ES-I3 (cell line): Measurements from ENCODE around the gene CTNNBL1.
"Not testable (repeated sequence)": the region's sequence is repeated elsewhere in the genome, so short reads cannot be mapped to it uniquely, and the experiment has no call there.

Experiments used
- H3K36me3 ChIP-seq: 2 replicates; pipeline ENCODE4 v1.6.1; 2013; ENCODE audit warnings: mild to moderate bottlenecking, low read length, control low read depth, moderate library complexity; ENCODE audit not compliant: insufficient read depth
- H3K4me1 ChIP-seq: 2 replicates; pipeline ENCODE4 v1.6.1; 2013; ENCODE audit warnings: mild to moderate bottlenecking, control low read depth, low read length; ENCODE audit not compliant: insufficient read depth
- H3K9ac ChIP-seq: 2 replicates; pipeline ENCODE4 v1.6.1; 2013; ENCODE audit warnings: low read depth, mild to moderate bottlenecking, low read length, moderate library complexity
- H3K9me3 ChIP-seq: 2 replicates; pipeline ENCODE4 v1.6.1; 2013; ENCODE audit warnings: mild to moderate bottlenecking, low read length, moderate library complexity; ENCODE audit not compliant: control insufficient read depth, insufficient read depth

Gene CTNNBL1

GRCh38 chr20:37669062-37669772 lies 24.6 kb upstream of the CTNNBL1 start:
- no peaks in the 10 kb centered on the region for H3K9me3 ChIP-seq
- H3K4me1 ChIP-seq = peaks cover 6% of the 10 kb centered on the region
- H3K9ac ChIP-seq = no peak overlapping the region; the same call in 1 of the 2 replicates
- no peaks in the 10 kb centered on the region for H3K36me3 ChIP-seq

GRCh38 chr20:37669773-37670236 lies 24.0 kb upstream of the CTNNBL1 start:
- peaks cover 6% of the 10 kb centered on the region for H3K4me1 ChIP-seq
- H3K9me3 ChIP-seq = no peaks in the 10 kb centered on the region
- no peaks in the 10 kb centered on the region for H3K36me3 ChIP-seq
- H3K9ac ChIP-seq = peak overlapping the region; percentile 11; the same call in 1 of the 2 replicates

DNA sequence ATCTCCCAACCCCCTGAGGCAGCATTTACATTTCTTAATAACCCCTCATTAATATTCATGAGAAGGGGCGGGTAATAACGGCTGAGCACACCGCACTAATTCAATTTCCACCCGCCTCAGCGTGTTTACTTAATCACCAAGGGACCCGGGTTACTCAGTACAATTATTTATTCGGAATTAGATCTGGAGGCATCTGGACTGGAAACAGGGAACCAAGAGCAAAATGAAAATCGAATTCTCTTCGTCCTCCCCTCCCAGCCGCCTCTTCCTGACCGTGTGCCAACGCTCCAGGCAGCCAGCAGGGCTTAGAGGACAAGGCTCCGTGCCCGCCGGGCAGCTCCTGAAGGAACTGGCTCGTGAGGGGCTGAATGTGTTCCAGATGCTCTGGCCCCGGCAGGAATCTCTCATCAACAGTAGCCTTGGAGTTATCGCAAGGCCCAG lies 23.5 kb upstream of the CTNNBL1 start:
- no peaks in the 10 kb centered on the region for H3K36me3 ChIP-seq
- H3K4me1 ChIP-seq = peaks cover 6% of the 10 kb centered on the region
- no peaks in the 10 kb centered on the region for H3K9me3 ChIP-seq
- peak overlapping the region; percentile 11; the same call in 1 of the 2 replicates for H3K9ac ChIP-seq

DNA sequence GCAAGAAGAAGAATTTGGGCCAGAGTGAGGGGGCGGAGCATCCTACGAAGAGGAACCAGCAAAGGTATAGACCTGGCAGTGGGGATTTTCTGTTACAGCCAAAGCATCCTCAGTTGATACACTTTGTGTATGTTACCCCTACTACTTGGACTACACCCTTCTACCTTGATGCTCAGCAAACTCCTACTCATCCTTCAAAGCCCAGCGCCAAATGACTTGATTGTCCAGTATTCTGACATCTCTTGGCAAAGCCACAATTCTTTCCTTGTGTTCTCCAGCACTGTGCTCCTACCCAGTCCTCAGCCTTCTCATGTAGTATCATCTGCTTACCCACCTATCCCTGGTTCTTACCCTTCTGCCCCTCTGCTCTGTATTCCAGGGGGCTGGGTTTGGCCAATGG lies 21.7 kb upstream of the CTNNBL1 start:
- no peak overlapping the region for H3K9ac ChIP-seq
- no peaks in the 10 kb centered on the region for H3K36me3 ChIP-seq
- no peaks in the 10 kb centered on the region for H3K9me3 ChIP-seq
- peaks cover 6% of the 10 kb centered on the region for H3K4me1 ChIP-seq

DNA sequence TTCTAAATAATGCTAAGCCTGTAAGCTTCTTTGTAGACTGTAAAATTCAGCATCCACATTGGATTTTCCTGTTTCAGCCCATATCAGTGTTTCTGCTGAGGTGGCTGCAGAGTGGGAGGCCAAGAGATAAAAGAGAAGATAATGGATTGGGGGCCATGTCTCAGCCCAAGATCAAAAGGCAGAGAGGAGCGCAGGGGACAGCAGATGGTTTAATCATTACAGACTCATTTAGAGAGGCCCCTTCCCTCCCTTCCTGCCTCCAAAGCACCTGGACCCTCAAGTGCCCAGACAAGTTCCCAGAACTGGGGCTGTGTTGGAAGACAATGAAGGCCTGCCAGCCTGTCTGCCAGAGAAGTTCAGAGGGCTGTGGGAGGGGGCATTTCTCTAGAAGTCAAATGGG lies 20.4 kb upstream of the CTNNBL1 start:
- H3K9ac ChIP-seq = no peak overlapping the region
- peaks cover 6% of the 10 kb centered on the region for H3K4me1 ChIP-seq
- no peaks in the 10 kb centered on the region for H3K36me3 ChIP-seq
- no peaks in the 10 kb centered on the region for H3K9me3 ChIP-seq

- H3K36me3 ChIP-seq = no peaks in the 10 kb centered on the region
- no peak overlapping the region for H3K9ac ChIP-seq
- no peaks in the 10 kb centered on the region for H3K9me3 ChIP-seq
- no peaks in the 10 kb centered on the region for H3K4me1 ChIP-seq
Observed at GRCh38 chr20:37676440-37676839, 17.4 kb upstream of the CTNNBL1 start.

DNA sequence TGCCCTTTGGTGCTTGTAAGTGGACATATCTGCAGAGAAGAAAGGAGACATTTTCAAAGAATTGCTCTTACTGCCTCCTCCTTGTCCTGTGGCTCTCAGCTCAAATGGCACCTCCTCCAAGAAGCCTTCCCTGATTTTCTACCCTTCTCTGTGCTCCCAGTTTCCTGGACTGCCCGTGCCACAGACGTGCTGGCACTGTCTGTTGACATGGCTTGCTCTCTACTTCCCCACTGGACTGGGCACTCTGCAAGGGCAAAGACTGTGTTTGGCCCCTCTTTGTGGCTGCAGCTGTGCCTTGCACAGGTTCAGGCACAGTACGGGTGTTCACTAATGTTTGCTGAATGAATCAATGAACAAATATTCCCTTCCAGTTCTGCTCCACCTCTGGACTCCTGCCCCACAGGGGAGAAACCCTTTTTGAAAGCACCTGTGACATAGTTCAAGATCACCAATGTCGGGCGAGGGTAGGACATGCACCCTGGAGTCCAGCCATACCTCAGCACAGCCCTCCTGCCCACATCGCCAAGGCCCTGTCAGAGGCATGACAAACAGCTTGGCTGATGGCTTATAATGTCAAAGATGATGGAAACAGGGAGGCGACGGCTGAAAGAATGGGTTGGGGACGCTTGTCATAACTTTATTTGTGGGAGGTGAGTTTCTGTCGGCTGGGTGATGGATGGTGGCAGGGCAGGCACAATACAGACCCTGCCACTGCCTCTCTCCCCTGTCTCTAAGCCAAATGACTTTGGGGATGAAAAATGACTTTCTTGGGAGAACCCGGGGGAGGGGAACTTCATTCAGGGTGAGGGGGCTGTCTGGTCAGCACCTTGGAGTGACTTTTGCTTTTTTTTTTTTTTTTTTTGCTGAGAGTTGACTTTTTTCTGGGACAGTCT lies 15.6 kb upstream of the CTNNBL1 start:
- Histone ChIP-seq H3K4me1 (no peaks in the 10 kb centered on the region), H3K9me3 (no peaks in the 10 kb centered on the region), H3K9ac (no peak overlapping the region), H3K36me3 (no peaks in the 10 kb centered on the region)

- not testable (repeated sequence) for H3K9ac ChIP-seq, H3K9me3 ChIP-seq, H3K36me3 ChIP-seq, H3K4me1 ChIP-seq
Observed at GRCh38 chr20:37679751-37680150, 14.1 kb upstream of the CTNNBL1 start.

DNA sequence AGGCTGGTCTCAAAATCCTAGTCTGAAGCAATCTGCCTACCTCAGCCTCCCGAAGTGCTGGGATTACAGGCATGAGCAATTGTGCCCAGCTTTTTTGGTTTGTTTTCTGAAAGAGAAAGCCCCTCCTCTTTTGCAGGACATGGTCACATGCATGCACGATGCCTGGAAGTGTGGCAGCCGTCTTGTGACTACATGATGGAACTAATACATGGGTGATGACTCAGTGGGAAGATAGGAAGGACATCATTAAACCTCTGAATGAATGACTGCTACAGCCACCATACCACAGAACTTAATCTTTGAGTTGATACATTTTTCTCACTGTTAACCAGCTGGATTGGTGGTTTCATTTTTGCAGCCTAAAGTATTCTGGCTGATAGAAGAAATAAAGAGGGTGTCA lies 13.4 kb upstream of the CTNNBL1 start:
- Histone ChIP-seq H3K4me1 (no peaks in the 10 kb centered on the region), H3K9me3 (no peaks in the 10 kb centered on the region), H3K36me3 (no peaks in the 10 kb centered on the region), H3K9ac (no peak overlapping the region)

- Histone ChIP-seq H3K9me3 (no peaks in the 10 kb centered on the region), H3K9ac (no peak overlapping the region)
Observed at GRCh38 chr20:37681384-37682112, 12.3 kb upstream of the CTNNBL1 start.

GRCh38 chr20:37683146-37683545 lies 10.7 kb upstream of the CTNNBL1 start:
- not testable (repeated sequence) for H3K9me3 ChIP-seq, H3K9ac ChIP-seq, H3K36me3 ChIP-seq, H3K4me1 ChIP-seq

More at GRCh38 chr20:37681384-37682112, 12.3 kb upstream of the CTNNBL1 start:
- Histone ChIP-seq H3K36me3 (no peaks in the 10 kb centered on the region), H3K4me1 (no peaks in the 10 kb centered on the region)

DNA sequence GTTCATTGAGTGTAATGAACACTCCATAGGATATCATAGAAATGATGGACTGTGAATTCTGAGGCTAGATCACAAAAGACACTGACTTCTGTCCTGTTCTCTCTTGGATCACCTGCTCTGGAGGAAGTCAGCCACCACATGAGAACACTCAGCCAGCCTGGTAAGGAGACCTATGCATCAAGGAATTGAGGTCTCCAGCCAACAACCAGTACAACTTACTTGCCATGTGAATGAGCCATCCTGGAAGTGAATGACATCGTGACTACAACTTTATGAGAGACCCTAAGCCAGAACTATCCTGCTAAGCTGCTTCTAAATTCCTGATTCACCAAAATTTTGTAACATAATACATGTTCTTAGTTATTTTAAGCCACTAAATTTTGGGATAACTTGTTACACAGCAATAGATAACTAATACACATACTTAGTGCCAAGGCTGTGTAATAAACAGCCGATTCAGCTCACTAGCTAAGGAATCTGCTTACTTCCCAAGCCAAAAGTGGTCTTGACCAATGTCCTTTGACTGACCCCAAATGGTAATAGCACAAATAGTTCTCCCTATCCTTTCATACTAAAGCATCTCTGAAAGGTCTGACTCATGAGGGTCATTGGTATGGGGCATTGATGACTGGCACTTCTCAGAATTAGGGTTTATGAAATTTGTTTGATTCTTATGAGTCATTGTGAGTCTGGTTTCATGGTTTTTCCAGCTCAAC lies 6.9 kb upstream of the CTNNBL1 start:
- Histone ChIP-seq H3K36me3 (no peaks in the 10 kb centered on the region), H3K4me1 (no peaks in the 10 kb centered on the region), H3K9me3 (no peaks in the 10 kb centered on the region)

GRCh38 chr20:37687478-37687805 lies 6.4 kb upstream of the CTNNBL1 start:
- no peak overlapping the region for H3K9ac ChIP-seq
- no peaks in the 10 kb centered on the region for H3K36me3 ChIP-seq
- no peaks in the 10 kb centered on the region for H3K9me3 ChIP-seq
- no peaks in the 10 kb centered on the region for H3K4me1 ChIP-seq

More for the DNA sequence above, 6.9 kb upstream of the CTNNBL1 start:
- no peak overlapping the region for H3K9ac ChIP-seq

GRCh38 chr20:37688093-37688492 lies 5.7 kb upstream of the CTNNBL1 start:
- no peaks in the 10 kb centered on the region for H3K9me3 ChIP-seq
- no peaks in the 10 kb centered on the region for H3K4me1 ChIP-seq
- no peak overlapping the region for H3K9ac ChIP-seq
- no peaks in the 10 kb centered on the region for H3K36me3 ChIP-seq
